Measurements from ENCODE around the gene PTP4A1.

- TF ChIP-seq POLR2A (IDR thresholded peaks at IDR 0.05) (no peak), EP300 (IDR thresholded peaks at IDR 0.05; ENCODE audit: low read depth) (no peak)
Measured at GRCh38 chr6:63572747-63573075, 431 bp downstream of the PTP4A1 start.
